Stimulated activated CD4-positive, alpha-beta T cell treated with anti-CD3 and anti-CD28 coated beads, Interleukin-2, amount 100 ng/mL, for 4 hours (primary cell): ENCODE measurements around the gene DNASE2.
"Not testable (repeated sequence)": the region's sequence is repeated elsewhere in the genome, so short reads cannot be mapped to it uniquely, and the experiment has no call there.

Source experiments
- DNase-seq: peaks from one replicate; pipeline ENCODE4 v3.0.0-alpha.2; 2020; ENCODE audit warnings: low read depth

The DNASE2 gene, protein sequence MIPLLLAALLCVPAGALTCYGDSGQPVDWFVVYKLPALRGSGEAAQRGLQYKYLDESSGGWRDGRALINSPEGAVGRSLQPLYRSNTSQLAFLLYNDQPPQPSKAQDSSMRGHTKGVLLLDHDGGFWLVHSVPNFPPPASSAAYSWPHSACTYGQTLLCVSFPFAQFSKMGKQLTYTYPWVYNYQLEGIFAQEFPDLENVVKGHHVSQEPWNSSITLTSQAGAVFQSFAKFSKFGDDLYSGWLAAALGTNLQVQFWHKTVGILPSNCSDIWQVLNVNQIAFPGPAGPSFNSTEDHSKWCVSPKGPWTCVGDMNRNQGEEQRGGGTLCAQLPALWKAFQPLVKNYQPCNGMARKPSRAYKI

DNA sequence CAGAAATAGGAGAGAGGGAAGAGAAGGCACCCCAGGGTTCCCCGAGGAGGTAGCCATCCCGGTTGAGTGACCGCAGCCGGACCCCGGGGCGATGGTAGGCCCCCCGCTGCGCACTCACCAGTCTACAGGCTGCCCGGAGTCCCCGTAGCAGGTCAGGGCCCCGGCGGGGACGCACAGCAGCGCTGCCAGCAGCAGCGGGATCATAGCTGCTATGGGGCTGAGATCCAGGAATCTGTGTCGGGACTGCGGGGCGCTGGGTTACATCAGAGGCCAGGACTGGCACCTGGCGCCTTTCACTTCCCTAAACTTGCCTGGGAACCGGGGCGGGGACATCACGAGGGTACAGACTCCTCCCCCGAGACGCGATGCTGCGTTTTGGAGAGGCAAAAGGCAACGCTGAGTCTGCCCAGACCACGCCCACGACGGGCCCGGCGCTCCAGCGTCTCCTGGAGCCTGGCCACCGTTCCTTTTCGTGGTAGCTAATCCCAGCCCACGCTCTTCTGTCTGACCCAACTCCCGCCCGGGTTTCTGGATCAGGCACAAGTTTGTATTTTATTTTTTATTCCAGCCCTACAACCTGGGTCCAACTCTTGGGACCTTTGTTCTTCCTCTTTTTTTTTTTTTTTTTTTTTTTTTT lies at the start of gene DNASE2:
Gene DNASE2, minus strand, starts transcription at position 278 of the 637 bp plus-strand sequence. Its CDS starts 74 bp downstream, at position 204.
- DNase-seq = peak; percentile 82

DNA sequence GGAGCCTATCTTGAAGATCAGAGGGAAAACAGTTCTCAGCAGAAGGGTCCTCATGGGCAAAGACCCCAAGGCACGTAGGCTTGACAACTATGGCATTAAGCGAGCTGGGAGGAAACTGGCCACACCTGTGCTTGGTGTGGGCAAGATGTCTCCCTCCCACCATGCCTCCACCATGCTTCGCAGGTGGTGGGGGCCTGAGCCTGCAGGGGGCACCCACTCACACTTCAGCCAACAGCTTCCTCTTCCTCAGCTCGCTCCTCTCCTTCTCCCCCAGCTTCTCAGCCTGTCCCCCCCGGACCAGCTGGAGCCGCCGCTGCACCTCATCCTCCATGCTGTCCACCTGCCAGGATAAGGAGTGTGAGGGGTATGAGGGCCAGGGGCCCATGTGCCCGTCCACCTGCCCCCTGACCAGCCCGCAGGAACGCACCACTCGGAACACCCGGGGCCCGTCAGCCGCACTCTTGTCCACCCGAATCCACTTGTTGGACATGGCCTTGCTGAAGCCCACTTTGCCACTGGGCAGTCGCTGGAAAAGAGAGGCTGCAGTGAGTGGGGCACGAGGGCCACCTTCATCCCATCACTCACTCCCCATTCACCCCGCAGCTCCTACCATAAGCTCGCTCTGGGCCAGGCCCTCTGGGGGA lies 48.9 kb upstream of the DNASE2 start:
- no peak for DNase-seq

DNA sequence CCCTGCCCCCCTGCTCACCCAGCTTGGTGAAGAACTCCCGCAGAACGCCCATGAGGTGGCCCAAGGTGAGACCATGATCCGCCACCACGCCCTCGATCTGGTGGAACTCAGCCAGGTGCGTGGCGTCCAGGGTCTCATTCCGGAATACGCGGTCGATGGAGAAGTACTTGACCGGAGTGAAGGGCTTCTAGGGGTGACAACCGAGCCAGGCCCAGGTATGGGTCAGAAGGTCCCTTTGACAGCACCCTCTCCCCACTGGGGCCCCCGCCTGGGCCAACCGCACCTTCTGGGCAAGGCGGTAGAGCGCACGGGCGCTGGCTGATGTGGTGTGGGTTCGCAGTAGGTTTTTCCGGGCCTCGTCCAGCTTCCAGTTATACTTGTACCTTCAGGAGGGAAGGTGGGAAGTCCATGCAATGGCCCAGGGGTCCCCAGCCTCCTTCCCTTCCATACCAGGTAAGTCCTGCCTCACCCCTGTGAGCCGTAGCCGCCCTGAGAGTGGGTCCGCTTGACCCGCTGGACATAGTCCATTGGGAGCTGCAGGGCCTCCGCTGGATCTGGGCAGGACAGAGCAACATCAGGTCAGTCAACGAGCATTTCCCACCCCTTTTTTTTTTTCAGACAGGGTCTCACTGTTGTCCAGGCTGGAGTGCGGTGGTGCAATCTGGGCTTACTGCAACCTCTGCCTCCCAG lies 43.5 kb upstream of the DNASE2 start:
- no peak for DNase-seq

DNA sequence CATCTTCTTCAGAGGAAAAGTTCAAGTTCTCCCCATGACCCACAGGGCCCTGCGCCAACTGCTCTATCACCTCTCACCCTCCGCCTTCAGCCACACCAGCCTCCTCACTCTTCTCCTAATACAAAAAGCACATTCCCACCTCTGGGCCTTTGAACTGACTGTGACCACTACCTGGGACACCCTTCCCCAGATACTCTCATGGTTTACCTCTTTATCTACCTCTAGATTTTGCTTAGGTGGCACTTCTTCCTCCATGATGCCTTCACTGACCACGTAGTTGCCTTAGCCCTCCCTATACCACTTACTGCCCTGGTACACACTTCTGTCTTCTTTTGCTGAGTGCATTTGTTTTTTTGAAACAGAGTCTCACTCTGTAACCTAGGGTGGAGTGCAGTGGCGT lies 41.7 kb upstream of the DNASE2 start:
- DNase-seq = no peak

DNA sequence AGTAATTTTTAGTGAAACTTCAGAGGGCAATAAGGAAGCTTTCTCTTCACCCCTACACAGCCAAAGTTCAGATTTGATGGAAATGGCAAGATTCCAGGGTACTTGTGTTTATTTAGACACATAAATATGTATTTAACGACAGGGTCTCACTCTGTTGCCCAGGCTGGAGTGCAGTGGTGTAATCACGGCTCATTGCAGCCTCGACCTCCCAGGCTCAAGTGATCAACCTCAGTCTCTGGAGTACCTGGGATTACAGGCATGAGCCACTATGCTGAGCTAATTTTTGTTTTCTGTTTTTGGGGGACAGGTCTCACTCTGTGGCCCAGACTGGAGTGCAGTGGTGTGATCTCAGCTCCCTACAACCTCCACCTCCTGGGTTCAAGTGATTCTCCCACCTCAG lies 39.8 kb upstream of the DNASE2 start:
- DNase-seq = no peak

DNA sequence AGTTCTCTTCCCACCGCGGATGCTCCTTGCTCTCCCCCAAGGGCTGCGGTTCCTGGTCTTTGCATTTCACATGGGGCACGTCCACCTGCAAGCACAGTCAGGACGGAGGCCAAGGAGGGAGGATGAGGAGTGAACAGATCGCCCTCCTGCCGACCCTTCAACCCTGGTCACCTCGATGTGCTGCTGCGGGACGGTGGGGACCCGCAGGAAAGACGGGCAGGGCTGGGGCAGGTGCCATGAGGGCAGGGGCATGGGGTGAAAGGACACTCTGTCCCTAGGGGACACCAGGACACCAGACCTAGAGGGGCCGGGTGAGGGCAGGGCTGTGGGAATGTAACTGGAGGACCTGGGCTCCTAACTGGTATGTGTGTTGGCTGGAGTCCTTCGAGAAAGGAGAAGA lies 37.0 kb upstream of the DNASE2 start:
- DNase-seq = no peak

DNA sequence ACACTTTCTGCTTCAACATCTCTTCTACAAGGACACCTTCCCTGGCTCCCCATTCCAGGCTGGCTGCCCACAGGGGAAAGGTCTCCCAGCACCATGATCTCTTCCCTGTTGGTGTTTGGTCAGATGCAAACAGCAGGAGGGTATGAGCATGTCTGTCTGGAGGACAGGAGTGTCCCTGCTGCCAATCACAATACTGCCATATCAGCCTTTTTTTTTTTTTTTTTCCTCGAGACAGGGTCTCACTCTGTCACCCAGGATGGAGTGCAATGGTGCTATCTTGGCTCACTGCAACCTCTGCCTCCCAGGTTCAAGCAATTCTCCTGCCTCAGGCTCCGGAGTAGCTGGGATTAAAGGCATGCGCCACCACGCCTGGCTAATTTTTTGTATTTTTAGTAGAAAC lies 34.6 kb upstream of the DNASE2 start:
- DNase-seq = not testable (repeated sequence)

DNA sequence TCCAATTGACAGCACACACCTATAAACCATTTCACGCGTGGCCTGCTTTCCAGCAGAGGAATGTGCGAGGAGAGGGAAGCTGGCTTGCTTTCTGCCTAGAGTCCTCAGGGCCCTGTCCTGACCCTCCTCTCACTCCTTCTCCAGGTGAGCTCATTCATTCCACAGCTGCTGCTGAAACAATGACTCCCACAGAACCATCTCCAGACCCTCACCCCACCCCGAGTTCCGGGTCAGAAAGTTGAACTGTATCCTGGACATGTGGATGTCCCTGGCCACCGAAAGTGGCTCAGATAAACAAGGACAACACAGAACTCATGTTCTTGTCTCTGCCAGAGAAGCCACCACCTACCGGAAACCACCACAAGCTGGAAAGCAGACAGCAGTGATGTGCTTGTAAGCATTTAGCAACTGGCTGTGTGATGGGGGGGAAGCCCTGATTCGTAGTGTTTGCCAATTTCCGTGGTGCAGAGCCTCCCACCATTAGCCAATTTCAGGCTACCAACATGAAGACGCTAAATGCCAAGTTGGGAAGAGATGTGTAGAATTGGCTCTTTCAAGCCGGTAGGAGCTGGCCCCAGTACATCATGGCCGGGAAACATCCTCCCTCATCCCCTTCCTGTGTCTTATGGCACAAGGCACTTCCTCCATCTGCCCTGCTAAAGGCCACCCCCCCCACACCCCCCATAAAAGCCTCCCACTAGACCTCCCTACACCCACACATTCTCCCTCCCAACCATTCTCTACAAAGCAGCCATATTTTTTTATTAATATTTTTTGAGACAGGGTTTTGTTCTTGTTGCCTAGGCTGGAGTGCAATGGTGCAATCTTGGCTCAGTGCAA lies 32.8 kb upstream of the DNASE2 start:
- DNase-seq = no peak

DNA sequence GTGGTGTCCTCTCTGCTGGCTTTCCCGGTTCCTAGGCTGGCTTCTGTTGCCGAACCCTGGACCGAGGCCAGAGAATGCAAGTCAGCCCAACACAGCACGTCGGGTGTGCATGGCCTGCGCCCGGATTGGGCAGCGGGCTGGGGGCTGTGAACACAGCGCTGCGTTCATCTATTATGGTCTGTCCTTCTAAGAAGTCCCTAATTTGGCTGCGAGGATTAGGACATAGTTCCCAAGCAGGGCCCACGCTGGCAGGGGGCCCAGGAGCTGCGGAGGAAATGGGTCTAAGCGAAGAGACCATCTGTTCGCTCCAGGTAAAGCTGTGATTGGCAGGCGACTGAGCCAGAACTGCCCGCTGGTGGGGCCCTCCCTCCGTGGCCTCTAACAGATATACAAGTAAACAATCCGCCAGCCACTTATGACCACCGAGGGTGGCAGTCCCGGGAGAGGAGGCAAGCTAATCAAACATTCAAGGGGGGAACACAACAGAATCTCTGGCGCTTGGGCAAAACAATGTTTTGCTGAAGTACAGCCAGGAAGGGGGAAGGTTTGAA lies 31.8 kb upstream of the DNASE2 start:
- no peak for DNase-seq

DNA sequence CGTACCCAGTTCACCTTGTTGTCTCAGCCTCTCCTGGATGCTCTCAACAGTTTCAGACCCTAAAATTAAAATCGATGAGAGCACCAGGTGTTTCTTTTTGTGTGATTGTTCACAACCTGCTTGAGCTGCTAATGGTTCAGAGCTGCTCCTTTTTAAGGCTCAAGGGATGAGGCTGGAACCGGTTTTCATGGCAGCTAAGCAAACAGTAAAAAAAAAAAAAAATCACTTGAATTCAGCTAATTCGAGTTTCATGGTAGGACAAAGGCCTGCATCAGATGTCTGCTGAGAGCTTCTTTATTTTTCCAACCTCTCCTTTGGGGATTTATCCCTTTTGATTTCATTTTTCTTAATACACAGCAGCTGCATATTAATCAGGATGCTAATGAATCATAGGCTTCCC lies 31.3 kb upstream of the DNASE2 start:
- DNase-seq = no peak

DNA sequence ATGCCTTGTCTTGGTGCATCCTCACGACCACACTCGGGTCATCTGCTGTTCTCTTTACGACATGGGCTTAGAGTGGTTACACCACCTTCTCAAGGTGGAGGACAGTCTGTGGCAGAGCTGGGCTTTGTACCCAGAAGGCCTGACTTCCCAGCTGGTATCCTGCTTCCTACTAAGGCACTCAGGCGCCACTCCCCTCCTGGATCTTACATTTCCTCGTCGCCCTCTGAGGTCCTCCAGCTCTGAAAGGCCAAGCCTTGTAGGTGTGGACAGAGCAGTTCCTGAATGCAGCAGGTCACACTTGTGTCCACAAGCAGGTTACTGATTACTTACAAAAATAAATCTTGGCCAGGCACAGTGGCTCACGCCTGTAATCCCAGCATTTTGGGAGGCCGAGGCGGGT lies 25.9 kb upstream of the DNASE2 start:
- DNase-seq = no peak

DNA sequence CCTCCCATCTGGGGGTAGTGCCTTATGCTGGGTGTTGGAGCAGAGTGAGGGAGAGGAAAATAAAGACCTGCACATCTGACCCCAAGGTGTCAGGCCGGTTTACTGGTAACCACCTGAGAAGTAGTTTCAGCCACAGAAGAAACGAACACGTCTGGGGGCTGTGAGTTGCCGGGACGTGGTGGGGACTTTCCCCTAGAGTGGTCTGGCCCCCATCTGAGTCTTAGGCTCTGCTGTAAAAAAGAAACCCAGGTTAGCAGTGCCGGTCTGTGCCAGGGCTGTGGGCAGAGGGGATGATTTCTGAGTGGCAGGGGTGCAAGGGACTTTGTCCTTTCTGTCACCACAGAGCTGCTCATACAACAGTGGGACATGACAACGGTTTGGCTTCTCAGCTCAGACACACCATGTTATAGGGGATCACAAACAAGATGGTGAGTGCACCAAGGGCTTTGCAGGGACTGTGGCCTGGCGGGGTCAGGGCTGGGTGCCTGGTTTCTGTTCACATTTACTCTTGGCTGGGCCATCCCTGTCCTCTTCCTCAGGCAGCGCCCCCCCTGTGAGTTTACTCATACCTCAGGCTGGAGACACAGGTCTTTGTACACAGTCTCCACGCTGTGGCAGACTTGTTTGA lies 18.8 kb upstream of the DNASE2 start:
- DNase-seq = no peak

DNA sequence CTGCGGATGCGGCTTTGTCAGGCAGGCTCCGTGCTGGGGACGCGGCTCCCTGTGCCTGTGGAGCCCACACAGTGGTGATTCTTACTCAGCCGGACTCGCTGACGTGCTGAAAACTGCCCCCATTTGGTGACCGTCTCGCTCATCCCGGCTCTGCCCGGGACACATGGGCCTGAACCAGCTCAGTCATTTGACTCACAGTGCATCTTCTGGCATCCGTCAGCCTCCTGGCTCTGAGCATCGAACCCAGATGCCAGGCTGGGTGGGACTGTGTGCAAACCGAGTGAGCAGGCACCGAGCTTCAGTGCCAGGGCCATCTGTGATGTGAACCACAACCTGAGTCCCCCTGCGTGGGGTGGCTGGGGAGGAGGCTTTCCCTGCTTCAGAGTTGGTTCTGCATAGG lies 15.2 kb upstream of the DNASE2 start:
- no peak for DNase-seq

DNA sequence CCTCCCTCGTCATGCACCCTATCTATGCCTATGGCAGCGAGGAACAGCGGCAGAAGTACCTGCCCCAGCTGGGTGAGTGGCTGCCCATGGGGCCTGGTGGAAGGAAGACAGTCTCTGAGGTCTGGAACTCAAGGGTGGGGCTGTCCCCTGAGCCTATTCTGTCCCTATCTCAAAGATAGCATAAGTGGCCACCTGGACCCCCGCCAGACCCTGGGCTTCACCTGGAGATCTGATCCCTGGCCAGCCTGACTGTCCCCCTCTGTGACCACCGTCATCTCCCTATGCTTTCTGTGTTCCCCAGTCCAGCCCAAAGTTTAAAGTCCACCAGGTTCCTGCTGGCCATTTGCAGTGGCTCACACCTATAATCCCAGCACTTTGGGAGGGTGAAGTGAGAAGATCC lies 12.3 kb upstream of the DNASE2 start:
- no peak for DNase-seq

DNA sequence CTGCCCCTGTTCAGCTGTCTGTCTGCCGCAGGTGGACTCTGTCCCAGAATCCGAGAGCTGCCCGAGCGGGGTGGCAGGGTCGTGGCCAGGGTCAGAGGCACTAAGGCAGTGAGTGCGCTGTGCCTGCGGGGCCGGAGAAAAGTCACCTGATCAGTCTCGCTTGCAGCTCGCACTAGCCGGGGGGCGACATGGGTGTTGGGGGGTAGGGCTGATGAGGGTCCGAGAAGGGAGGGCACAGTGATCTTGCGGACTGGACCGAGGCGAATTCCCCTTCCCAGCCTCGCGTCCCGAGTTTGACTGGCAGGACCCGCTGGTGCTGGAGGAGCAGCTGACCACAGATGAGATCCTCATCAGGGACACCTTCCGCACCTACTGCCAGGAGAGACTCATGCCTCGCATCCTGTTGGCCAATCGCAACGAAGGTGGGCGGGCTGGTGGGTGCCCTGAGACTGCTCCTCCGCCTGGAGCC lies 10.3 kb upstream of the DNASE2 start:
- no peak for DNase-seq

DNA sequence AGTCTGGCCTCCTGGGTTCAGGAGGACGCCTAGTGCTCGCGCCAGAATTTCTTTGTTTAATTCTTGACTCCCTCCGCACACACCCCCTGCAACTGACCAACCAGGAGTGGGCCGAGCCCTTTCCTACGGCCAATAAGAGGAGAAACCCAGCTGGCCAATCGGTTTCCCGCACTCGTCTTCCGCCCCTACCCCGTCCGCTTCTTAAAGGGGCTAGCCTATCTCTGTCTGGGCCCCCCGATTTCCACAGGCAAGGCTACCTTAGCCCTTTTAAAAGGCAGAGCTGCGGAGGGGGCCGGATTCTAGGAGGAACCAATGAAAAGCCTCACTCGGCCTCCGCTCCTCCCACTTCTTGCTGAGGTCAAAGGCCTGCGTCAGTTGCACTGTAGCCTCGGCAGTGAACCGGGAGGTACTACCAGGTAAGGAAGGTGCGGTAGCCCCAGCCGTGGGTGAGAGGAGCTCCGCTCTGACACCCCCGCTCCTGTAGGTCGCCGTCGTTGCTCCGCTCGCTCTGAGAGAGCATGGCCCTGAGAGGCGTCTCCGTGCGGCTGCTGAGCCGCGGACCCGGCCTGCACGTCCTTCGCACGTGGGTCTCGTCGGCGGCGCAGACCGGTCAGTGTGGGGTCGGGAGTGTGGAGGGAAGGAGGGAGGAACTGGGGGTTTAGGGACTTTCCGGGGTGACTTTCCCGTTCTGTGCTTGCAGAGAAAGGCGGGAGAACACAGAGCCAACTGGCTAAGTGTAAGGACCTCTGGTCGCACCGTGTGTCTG lies 9.7 kb upstream of the DNASE2 start, which contains the start of gene GCDH:
Gene GCDH, plus strand, starts transcription at position 374 of the 766 bp plus-strand sequence. Its CDS starts 145 bp downstream, at position 519.
- peak; percentile 94 for DNase-seq

DNA sequence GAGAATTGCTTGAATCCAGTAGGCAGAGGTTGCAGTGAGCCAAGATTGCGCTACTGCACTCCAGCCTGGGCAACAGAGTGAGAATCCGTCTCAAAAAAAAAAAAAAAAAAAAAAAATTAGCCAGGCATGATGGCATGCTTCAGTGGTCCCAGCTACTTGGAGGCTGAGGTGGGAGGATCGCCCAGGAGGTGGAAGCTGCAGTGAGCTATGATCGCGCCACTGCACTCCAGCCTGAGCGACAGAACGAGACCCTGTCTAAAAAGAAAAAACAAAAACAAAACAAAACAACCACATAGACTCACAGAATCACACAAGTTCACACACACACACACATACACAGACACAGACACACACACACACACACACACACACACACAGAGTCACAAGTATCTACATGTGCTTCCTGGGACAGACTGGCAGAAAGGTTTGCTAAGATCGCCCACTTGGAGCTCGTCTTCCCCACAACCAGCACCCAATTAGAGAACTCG lies 9.1 kb upstream of the DNASE2 start:
- not testable (repeated sequence) for DNase-seq

DNA sequence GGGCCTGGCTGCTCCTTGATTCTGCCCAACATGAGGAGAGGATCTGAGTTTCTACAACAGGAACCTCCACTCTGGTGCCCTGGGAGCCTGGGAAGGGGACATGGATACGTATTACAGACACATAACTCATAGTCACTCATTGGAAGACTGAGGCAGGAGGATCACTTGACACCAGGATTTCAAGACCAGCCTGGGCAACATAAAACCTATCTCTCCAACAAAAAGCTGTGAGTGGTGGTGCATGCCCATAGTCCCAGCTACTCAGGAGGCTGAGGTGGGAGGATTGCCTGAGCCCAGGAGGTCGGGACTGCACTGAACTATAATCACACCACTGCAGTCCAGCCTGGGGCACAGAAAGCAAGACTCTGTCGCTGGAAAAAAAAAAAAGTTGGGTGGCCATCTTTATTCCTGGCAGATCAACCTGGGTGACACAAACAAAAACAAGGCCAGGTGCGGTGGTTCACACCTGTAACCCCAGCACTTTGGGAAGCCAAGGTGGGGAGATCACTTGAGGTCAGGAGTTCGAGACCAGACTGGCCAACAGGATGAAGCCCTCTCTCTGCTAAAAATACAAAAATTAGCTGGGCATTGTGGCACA lies 6.9 kb upstream of the DNASE2 start:
- DNase-seq = no peak
